ENCODE results near the gene SLC25A51. TPM values are rescaled to one million over a fixed set of nuclear protein-coding genes. Genes with fewer than 3 reads are reported as not detected.

SLC25A51 gene
- total RNA-seq, 2 experiments from 2014 or later = 28.3 to 30.0 TPM

DNA sequence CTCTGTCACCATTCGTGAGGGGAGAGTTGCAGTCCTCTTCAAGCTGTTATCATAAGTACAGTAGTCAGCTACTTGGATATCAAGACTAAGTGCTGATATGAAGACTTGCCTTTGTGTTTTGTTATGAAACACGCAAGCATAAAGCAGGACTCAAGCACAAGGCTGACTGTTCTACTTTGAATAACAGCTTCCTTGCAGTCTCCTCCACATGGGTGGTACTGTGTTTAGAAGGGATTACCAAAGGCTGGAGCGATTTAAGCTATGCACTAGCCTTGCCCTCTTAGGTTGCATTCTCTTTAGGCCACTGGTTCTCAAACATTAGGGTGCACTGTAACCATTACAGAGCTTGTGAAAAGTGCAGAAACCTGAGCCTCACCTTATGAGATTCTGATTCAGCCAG, 41.4 kb downstream of the SLC25A51 start:
- Mint-ChIP-seq H3K36me3 (peaks cover 16% of the 10 kb centered on the region), H3K4me1 (no peaks in the 10 kb centered on the region), H3K27ac (no peak overlapping the region), H3K27me3 (no peaks in the 10 kb centered on the region), H3K4me3 (no peak overlapping the region), H3K9me3 (ENCODE audit: low read depth) (no peaks in the 10 kb centered on the region)
- ATAC-seq = no peak
- CTCF ChIA-PET = interaction anchor here (0.6 kb wide), 1 partner anchor 22 kb away, joined by 3 read pairs; no protein-coding TSS in a partner anchor
- no peak for DNase-seq

DNA sequence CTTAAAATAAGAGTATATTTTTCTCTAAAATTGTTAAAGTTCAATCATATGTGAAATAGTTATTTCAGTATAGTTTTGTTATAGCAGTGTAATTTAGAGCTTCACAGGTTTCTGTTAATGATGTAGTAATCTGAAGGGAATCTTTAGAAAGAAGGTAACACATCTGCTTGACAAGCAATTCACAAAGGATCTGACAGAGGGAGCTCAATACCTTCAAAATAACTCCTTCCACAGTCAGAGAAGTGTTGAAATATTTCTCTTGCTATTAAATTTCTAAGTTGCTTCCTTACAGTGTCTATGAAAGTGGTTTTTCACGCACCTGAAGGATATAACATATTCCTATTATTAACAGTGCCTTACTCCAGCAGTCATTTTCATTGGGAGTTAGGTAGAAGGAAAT, 44.9 kb downstream of the SLC25A51 start:
- Mint-ChIP-seq H3K27ac (no peak overlapping the region), H3K36me3 (peaks cover 17% of the 10 kb centered on the region), H3K4me3 (no peak overlapping the region), H3K9me3 (ENCODE audit: low read depth) (no peaks in the 10 kb centered on the region), H3K4me1 (no peaks in the 10 kb centered on the region), H3K27me3 (no peaks in the 10 kb centered on the region)
- CTCF ChIA-PET = interaction anchor here (2.1 kb wide), 1 partner anchor 44 kb away, joined by 5 read pairs; no protein-coding TSS in a partner anchor
- no peak for DNase-seq
- no peak for ATAC-seq

DNA sequence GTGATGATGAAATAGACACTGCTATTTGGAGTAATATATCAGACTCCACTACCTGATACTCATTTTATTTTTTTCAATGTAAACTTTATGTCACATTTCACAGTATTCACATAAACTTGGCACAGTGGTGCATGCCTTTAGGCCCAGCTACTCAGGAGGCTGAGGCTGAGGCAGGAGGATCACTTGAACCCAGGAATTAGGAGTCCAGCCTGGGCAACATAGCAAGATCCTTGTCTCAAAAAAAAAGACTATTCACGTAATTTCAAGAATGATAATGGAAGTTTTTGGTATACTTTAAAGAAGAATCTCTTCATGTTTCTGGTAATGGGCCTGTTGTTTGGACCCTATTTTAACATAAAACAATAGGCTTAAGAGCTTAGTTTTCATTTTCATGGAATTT, 47.4 kb downstream of the SLC25A51 start:
- CTCF ChIA-PET = interaction anchor here (1.1 kb wide), 1 partner anchor 29 kb away, joined by 3 read pairs; no protein-coding TSS in a partner anchor
- Mint-ChIP-seq H3K9me3 (ENCODE audit: low read depth) (no peaks in the 10 kb centered on the region), H3K27me3 (no peaks in the 10 kb centered on the region), H3K4me3 (no peak overlapping the region), H3K36me3 (peaks cover 17% of the 10 kb centered on the region), H3K4me1 (no peaks in the 10 kb centered on the region), H3K27ac (no peak overlapping the region)
- ATAC-seq (no peak), DNase-seq (no peak)

DNA sequence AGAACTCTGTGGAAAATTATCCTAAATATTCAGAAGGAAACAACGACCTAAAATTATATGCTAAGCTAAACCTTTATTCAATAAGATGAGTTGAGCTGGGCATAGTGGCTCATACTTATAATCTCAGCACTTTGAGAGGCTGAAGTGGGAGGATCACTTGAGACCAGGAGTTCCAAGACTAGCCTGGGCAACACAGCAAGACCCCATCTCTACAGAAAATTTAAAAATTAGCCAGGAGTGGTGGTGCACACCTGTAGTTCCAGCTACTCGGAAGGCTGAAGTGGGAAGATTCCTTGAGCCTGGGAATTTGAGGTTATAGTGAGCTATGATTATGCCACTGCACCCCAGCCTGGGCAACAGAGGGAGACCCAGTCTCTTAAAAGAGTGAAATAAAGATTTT, 51.7 kb downstream of the SLC25A51 start:
- Mint-ChIP-seq H3K27me3 (no peaks in the 10 kb centered on the region), H3K4me3 (no peak overlapping the region)
- CTCF ChIA-PET = interaction anchor here (0.8 to 1.2 kb wide), 2 partner anchors 8 to 11 kb away, joined by 3 read pairs; no protein-coding TSS in a partner anchor

DNA sequence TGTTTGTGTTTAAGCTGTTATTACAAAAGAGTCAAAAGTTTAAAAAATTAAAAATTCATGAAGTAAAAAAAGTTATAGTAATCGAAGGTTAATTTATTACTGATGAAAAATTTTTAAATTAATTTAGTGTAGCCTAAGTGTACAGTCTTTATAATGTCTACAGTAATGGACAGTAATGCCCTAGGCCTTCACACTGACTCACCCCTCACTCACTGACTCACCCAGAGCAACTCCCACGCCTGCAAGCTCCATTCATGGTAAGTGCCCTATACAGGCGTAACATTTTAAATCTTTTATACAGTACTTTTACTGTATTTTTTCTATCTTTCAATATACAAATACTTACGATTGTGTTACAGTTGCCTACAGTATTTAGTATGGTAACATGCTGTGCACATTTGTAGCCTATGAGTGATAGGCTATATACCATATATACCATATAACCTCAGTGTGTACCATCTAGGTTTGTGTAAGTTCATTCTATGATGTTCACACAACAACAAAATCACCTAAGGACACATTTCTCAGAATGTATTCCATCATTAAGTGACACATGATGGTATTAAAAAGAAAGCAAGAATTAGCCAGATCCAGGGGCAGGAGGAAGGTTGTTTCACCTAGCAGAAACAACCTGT, 63.2 kb downstream of the SLC25A51 start:
- DNase-seq (no peak), ATAC-seq (no peak)
- H3K27me3 Mint-ChIP-seq = no peaks in the 10 kb centered on the region
- CTCF ChIA-PET = interaction anchor here (1.4 kb wide), 1 partner anchor 12 kb away, joined by 3 read pairs; no protein-coding TSS in a partner anchor
- no peaks in the 10 kb centered on the region for H3K9me3 Mint-ChIP-seq (ENCODE audit: low read depth)
- peaks cover 8% of the 10 kb centered on the region for H3K36me3 Mint-ChIP-seq
- H3K4me1 Mint-ChIP-seq = peaks cover 7% of the 10 kb centered on the region
- no peak overlapping the region for H3K4me3 Mint-ChIP-seq
- H3K27ac Mint-ChIP-seq = no peak overlapping the region

More for the DNA sequence above, 51.7 kb downstream of the SLC25A51 start:
- H3K36me3 Mint-ChIP-seq = peaks cover 15% of the 10 kb centered on the region
- no peak overlapping the region for H3K27ac Mint-ChIP-seq
- no peak for DNase-seq
- ATAC-seq = no peak
- H3K9me3 Mint-ChIP-seq (ENCODE audit: low read depth) = no peaks in the 10 kb centered on the region
- no peaks in the 10 kb centered on the region for H3K4me1 Mint-ChIP-seq

DNA sequence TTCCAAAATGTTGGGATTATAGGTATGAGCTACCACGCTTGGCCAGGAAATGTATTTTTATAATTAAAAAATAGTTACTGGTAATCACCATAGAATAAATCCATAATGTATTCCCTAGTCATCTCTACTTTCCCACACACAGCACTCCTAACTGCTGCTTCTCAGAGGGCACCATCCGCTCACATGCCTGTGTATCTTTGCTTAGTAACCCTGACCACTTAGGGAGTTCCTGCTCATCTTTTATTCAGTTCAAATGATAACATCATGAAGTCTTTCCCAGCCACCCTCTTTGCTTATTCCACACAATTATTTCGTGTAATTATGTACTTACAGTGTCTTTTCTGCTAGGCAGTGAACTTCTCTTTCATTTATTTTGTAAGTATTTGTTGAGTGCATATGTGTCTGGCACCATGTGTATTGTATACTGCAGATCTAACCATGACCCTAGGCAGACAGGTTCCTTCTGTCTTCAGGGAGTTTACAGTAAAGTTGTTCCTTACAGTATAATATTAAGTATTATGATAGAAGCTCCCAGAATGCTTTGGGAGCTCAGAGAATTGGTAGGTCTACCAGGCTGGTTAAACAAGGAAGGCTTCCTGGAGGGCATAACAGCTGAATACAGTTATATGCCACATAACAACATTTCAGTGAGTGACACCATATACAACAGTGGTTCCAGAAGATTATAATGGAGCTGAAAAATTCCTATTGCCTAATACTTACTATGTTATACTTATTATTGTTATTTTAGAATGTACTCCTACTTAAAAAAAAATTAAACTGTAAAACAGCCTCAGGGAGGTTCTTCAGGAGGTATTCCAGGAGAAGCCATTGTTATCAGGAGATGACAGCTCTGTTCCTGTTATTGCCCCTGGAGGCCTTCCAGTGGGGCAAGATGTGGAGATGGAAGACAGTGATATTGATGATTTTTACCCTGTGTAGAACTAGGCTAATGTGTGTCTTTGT, 64.1 kb downstream of the SLC25A51 start:
- CTCF ChIA-PET = interaction anchor here (1.4 kb wide), 1 partner anchor 12 kb away, joined by 3 read pairs; no protein-coding TSS in a partner anchor
- no peak for DNase-seq
- ATAC-seq = no peak
- Mint-ChIP-seq H3K27ac (no peak overlapping the region), H3K4me3 (no peak overlapping the region), H3K4me1 (peaks cover 7% of the 10 kb centered on the region), H3K27me3 (no peaks in the 10 kb centered on the region), H3K36me3 (peaks cover 7% of the 10 kb centered on the region), H3K9me3 (ENCODE audit: low read depth) (no peaks in the 10 kb centered on the region)

Other genes with a start within 250 kb of the SLC25A51 start
- 10 to 100 TPM; 11.6 to 13.8 TPM for gene TRMT10B, start 150.3 kb downstream of the SLC25A51 start, total RNA-seq
- 10 to 100 TPM; 88.1 to 98.7 TPM for gene EXOSC3, start 119.1 kb downstream of the SLC25A51 start, total RNA-seq
- 10 to 100 TPM; 17.2 to 20.9 TPM for gene DCAF10, start 103.3 kb downstream of the SLC25A51 start, total RNA-seq
- 1 to 10 TPM in 1 of 2 experiments, under 1 TPM in 1; 0.23 to 1.1 TPM for gene SHB, start 165.1 kb upstream of the SLC25A51 start, total RNA-seq